DOHH2 (cell line): ENCODE data around the gene TPRA1.

ENCODE experiments used
- H3F3A ChIP-seq: fragments of 200-600 bp; sonication (generic), shearing (Covaris generic); 2 replicates; pipeline ENCODE4 v1.6.0; 2016; ENCODE audit warnings: antibody characterized with exemption, mild to moderate bottlenecking; ENCODE audit not compliant: control insufficient read depth, insufficient read depth
- H3K27ac ChIP-seq: fragments of 200-600 bp; sonication (generic); 2 replicates; pipeline ENCODE4 v1.5.1; 2014; ENCODE audit warnings: low read depth, mild to moderate bottlenecking, low read length, moderate library complexity
- H3K27me3 ChIP-seq: fragments of 200-600 bp; sonication (generic); 2 replicates; pipeline ENCODE4 v1.6.1; 2014; ENCODE audit warnings: mild to moderate bottlenecking, low read length, mixed read lengths; ENCODE audit not compliant: control insufficient read depth
- H3K36me3 ChIP-seq: fragments of 200-600 bp; sonication (generic); 2 replicates; pipeline ENCODE4 v1.6.1; 2014; ENCODE audit warnings: mild to moderate bottlenecking, low read length, moderate library complexity, mixed read lengths; ENCODE audit not compliant: control insufficient read depth
- H3K4me1 ChIP-seq: fragments of 200-600 bp; sonication (generic); 2 replicates; pipeline ENCODE4 v1.6.1; 2014; ENCODE audit warnings: mild to moderate bottlenecking, low read length, mixed read lengths; ENCODE audit not compliant: control insufficient read depth
- H3K4me2 ChIP-seq: fragments of 200-600 bp; sonication (generic); 2 replicates; pipeline ENCODE4 v1.6.0; 2014; ENCODE audit warnings: mild to moderate bottlenecking, low read length, moderate library complexity
- H3K4me3 ChIP-seq: fragments of 200-600 bp; sonication (generic); 2 replicates; pipeline ENCODE4 v1.5.1; 2014; ENCODE audit warnings: mild to moderate bottlenecking, low read length, mixed read lengths
- H3K79me2 ChIP-seq: fragments of 200-600 bp; sonication (generic); 2 replicates; pipeline ENCODE4 v1.6.1; 2014; ENCODE audit warnings: mild to moderate bottlenecking, low read length, mixed read lengths; ENCODE audit not compliant: control insufficient read depth
- H3K9me2 ChIP-seq: fragments of 200-600 bp; sonication (generic); replicated peaks from 2 replicates; pipeline ENCODE4 v1.6.1; 2014; ENCODE audit warnings: mild to moderate bottlenecking, low read length, mixed read lengths; ENCODE audit not compliant: control insufficient read depth
- H3K9me3 ChIP-seq: fragments of 200-600 bp; sonication (generic); 2 replicates; pipeline ENCODE4 v1.6.1; 2014; ENCODE audit warnings: antibody characterized with exemption, low read length, mixed read lengths; ENCODE audit not compliant: control insufficient read depth, insufficient read depth
- H4K20me1 ChIP-seq: fragments of 200-600 bp; sonication (generic); 2 replicates; pipeline ENCODE4 v1.6.0; 2014; ENCODE audit warnings: low read depth, mild to moderate bottlenecking, antibody characterized with exemption, low read length, moderate library complexity; ENCODE audit not compliant: control insufficient read depth, insufficient read depth
- EZH2phosphoT487 ChIP-seq: fragments of 200-600 bp; sonication (generic); IDR thresholded peaks from 2 replicates; pipeline ENCODE4 v1.6.1; 2017; ENCODE audit warnings: borderline replicate concordance, mild to moderate bottlenecking, antibody characterized with exemption, low read length, moderate library complexity, mixed read lengths
- TF ChIP-seq, protein P1 (sequence below): fragments of 200-600 bp; sonication (generic); IDR thresholded peaks from one replicate; pipeline ENCODE4 v1.5.1; 2014; ENCODE audit warnings: antibody characterized with exemption, mild to moderate bottlenecking, low read depth, low read length; ENCODE audit not compliant: poor library complexity, severe bottlenecking

TPRA1 gene

GRCh38 chr3:127578802-127579201, 11.7 kb downstream of the TPRA1 start:
- H3K9me3 ChIP-seq: no peaks in the 10 kb centered on the region

GRCh38 chr3:127578168-127578567, 12.4 kb downstream of the TPRA1 start:
- TF ChIP-seq, protein P1, sequence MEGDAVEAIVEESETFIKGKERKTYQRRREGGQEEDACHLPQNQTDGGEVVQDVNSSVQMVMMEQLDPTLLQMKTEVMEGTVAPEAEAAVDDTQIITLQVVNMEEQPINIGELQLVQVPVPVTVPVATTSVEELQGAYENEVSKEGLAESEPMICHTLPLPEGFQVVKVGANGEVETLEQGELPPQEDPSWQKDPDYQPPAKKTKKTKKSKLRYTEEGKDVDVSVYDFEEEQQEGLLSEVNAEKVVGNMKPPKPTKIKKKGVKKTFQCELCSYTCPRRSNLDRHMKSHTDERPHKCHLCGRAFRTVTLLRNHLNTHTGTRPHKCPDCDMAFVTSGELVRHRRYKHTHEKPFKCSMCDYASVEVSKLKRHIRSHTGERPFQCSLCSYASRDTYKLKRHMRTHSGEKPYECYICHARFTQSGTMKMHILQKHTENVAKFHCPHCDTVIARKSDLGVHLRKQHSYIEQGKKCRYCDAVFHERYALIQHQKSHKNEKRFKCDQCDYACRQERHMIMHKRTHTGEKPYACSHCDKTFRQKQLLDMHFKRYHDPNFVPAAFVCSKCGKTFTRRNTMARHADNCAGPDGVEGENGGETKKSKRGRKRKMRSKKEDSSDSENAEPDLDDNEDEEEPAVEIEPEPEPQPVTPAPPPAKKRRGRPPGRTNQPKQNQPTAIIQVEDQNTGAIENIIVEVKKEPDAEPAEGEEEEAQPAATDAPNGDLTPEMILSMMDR: no peak
- no peak for TF ChIP-seq EZH2phosphoT487
- peaks cover 23% of the 10 kb centered on the region for H3K79me2 ChIP-seq

More at GRCh38 chr3:127578802-127579201, 11.7 kb downstream of the TPRA1 start:
- Histone ChIP-seq H3K27me3 (no peaks in the 10 kb centered on the region), H3K4me2 (no peak overlapping the region), H3K9me2 (no peaks in the 10 kb centered on the region), H3K4me1 (no peaks in the 10 kb centered on the region), H3K27ac (no peak overlapping the region), H3K79me2 (peaks cover 26% of the 10 kb centered on the region), H3F3A (no peaks in the 10 kb centered on the region), H3K4me3 (no peak overlapping the region), H3K36me3 (peaks cover 14% of the 10 kb centered on the region), H4K20me1 (peaks cover 9% of the 10 kb centered on the region; the same call in 1 of the 2 replicates)
- TF ChIP-seq, protein P1: no peak
- TF ChIP-seq EZH2phosphoT487: no peak

DNA sequence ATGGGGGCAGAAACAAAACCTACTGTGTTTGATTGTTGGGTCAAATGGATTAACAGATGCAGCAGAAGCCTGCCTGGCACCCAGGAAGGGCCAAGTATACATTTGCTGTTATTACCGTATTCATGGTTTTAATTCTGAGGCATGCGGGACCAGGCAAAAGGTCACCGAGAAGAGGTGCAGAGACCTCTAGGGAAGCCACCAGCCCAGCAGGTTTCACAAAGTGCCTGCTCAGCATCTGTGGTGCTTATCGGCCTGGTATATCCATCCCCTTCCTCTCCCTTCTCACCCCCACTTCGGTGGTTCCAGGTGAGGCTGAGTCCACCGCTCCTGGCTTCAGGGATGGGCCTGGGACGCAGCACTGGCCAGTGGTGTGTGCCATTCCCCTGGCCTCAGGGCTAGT, 13.1 kb downstream of the TPRA1 start:
- no peak overlapping the region for H3K27ac ChIP-seq
- no peaks in the 10 kb centered on the region for H3K9me2 ChIP-seq
- no peaks in the 10 kb centered on the region for H3K9me3 ChIP-seq
- TF ChIP-seq, protein P1: no peak
- no peak for TF ChIP-seq EZH2phosphoT487
- no peak overlapping the region for H3K4me3 ChIP-seq
- H3F3A ChIP-seq: no peaks in the 10 kb centered on the region
- H4K20me1 ChIP-seq: peaks cover 9% of the 10 kb centered on the region; the same call in 1 of the 2 replicates
- H3K36me3 ChIP-seq: peaks cover 26% of the 10 kb centered on the region
- no peaks in the 10 kb centered on the region for H3K27me3 ChIP-seq
- peaks cover 23% of the 10 kb centered on the region for H3K79me2 ChIP-seq
- H3K4me1 ChIP-seq: no peaks in the 10 kb centered on the region
- no peak overlapping the region for H3K4me2 ChIP-seq

More at GRCh38 chr3:127578168-127578567, 12.4 kb downstream of the TPRA1 start:
- no peaks in the 10 kb centered on the region for H3F3A ChIP-seq
- no peaks in the 10 kb centered on the region for H3K27me3 ChIP-seq
- H3K27ac ChIP-seq: no peak overlapping the region
- H3K4me2 ChIP-seq: no peak overlapping the region
- H3K9me3 ChIP-seq: no peaks in the 10 kb centered on the region
- H3K9me2 ChIP-seq: no peaks in the 10 kb centered on the region
- peaks cover 9% of the 10 kb centered on the region; the same call in 1 of the 2 replicates for H4K20me1 ChIP-seq
- peaks cover 20% of the 10 kb centered on the region for H3K36me3 ChIP-seq
- no peak overlapping the region for H3K4me3 ChIP-seq
- H3K4me1 ChIP-seq: no peaks in the 10 kb centered on the region
